HG03432 (cell line): Measurements from ENCODE around the gene TRABD.
"Not testable (repeated sequence)": the region's sequence is repeated elsewhere in the genome, so short reads cannot be mapped to it uniquely, and the experiment has no call there.

Experiments
- ATAC-seq: cut with Tn5 transposase; IDR thresholded peaks from one replicate; pipeline ENCODE4 v1.9.1; 2021; ENCODE audit warnings: mild to moderate bottlenecking, moderate library complexity; ENCODE audit not compliant: unreplicated experiment

Gene TRABD, protein sequence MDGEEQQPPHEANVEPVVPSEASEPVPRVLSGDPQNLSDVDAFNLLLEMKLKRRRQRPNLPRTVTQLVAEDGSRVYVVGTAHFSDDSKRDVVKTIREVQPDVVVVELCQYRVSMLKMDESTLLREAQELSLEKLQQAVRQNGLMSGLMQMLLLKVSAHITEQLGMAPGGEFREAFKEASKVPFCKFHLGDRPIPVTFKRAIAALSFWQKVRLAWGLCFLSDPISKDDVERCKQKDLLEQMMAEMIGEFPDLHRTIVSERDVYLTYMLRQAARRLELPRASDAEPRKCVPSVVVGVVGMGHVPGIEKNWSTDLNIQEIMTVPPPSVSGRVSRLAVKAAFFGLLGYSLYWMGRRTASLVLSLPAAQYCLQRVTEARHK

DNA sequence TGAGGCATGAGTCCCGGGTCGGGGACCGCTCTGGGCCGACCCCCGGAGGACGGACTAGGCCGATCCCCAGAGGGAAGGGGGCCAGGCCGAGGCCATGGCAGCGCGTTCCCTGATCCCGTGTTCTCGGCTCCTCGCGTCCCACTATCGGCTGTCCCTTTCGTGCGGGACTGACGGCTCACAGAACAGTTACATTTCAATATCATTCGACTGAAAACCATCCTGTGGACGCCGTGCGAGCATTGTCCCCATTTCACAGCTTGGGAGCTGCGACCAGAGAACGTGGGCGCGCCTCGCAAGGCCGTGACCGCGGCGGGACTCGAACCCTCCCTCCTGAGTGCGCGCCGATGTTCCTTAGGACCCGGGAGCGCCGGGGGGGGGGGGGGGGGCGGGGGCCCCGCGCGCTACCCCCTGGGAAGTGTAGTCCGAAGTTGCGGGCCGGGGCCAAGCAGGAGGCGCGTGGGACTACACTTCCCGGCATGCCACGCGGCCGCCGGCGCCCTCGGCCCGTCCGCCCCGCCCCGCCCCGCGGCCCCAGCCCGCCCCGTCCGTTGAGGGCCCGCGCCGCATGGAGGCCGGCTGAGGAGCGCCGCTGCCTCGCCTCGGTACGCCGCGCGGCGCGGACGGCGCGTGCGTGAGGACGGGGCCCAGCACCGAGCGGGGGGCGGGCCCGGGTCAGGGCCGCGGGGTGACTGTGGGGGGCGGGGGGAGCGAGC, at the start of gene TRABD:
TRABD (plus strand) TSS at position 539 of the 713 bp plus-strand sequence. CDS start 7,148 bp downstream, outside the sequence.
- peak; percentile 34 for ATAC-seq

DNA sequence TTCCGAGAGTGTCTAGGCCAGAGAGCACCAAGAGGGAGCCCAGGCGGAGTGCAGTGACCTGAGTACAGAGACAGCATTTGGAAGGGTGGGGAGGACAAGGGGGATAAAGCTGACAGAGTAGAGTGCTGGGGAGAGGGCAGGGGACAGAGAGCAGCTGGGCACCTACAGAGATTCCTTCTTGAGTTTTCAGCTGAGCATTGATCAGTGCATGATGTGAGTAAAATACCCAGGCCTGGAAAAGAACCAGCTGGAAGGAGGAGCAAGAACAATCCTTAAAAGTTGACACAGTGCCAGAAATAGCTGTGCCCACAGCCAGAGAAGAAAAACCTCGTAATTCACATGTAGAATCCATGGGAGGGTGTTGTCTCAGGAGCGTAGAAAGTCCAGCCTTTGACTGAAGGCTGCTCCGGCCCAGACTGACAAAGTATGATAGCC, 49.1 kb upstream of the TRABD start:
- ATAC-seq, result no peak

DNA sequence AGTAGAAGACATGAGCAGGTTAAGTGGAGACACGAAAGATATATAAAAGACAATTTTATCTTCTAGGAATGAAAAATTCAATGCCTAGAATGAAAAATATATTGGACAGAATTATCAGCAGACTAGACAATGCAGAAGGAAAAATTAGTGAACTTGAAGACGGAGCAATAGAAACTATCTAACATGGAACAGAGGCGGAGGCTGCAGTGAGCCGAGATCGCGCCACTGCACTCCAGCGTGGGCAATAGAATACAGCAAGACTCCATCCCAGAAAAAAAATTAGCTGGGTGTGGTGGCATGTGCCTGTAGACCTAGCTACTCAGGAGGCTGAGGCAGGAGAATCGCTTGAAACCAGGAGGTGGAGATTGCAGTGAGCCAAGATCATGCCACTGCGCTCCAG, 48.4 kb upstream of the TRABD start:
- ATAC-seq, result not testable (repeated sequence)

DNA sequence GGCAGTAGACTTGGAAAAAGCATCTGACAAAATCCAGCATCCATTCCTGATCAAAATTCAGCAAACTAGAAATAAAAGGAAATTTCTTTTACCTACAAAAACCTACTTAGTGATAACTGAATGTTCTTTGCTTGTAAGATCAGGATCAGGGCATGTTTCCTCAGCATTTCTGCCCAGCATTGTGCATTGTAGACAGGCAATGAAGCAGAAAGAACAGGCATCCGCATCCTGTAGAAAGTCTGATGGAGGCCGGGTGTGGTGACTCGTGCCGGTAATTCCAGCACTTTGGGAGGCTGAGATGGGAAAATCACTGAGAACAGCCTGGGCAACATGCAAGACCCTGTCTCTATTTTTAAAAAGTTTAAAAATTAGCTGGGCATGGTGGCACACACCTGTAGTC, 47.7 kb upstream of the TRABD start:
- ATAC-seq, result no peak

DNA sequence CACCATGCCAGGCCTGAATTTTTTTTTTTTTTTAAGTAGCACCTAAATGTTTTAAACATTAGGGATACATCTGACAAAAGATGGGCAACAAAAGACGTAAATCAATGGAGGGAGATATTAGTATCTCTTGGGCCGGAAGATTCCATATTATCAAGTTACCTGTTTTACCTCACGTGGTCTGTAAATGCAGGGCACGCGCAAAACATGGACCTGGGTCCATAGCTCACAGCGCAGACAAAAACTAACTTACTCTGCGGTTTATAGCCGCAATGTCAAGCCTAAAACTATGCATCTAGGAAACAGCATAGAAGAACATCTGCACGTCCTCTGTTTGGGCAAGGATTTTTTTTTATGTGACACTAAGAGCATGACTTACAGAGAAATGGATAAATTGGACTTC, 46.7 kb upstream of the TRABD start:
- no peak for ATAC-seq

DNA sequence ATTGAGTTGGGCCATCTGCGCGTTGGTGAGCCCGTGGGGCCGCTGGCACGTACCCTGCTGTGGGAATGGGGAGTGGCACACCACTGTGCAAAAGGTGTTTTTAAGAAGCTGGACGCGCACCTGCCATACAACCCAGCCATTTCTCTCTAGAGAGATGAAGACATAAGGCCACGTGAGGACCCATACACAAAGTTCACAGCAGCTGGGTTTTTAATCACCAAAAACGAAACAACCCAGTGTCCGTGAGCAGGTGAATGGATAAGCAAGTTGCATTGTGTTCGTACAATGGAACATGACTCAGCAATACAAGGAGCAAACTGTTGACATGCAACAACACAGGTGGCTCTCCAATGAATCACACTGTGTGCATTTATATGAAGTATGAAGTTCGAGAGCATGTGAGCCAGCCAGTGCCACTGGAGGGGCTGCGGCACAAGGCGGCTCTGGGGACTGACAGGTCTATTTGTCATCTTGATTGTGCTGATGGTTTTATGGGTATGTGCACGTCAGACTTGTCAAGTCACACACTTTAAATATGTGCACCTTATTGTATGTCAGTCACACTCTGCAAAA, 45.8 kb upstream of the TRABD start:
- ATAC-seq, result no peak

DNA sequence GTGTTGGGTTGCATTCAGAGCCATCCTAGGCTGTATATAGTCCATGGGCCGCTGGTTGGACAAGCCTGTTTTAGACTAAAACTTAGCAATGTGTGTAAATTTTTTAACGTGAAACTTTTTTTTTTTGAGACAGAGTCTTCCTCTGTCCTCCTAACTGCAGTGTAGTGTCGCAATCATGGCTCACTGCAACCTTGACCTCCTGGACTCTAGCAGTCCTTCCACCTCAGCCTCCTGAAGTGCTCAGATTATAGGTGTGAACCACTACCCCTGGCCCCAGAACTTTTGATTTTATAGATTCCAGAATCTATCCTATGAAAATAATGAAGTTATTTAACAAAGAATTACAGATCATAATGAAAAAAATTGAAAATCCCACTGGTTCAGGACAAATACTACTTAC, 45.1 kb upstream of the TRABD start:
- ATAC-seq, result no peak

DNA sequence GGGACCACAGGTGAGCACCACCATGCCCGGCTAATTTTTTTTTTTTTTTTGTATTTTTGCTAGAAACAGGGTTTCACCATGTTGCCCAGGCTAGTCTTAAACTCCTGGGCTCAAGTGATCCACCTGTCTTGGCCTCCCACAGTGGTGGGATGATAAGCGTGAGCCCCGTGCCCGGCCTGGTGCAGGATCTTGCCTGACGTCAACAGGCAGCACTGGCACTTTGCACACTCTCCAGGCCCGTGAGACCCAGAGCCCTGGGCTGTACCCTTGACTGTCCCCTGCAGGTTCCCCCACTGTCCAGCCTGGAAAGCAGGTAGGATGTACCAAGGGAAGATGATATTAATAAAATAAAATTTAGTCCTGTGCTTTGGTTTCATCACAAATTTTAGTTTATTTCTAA, 44.3 kb upstream of the TRABD start:
- ATAC-seq, result no peak

DNA sequence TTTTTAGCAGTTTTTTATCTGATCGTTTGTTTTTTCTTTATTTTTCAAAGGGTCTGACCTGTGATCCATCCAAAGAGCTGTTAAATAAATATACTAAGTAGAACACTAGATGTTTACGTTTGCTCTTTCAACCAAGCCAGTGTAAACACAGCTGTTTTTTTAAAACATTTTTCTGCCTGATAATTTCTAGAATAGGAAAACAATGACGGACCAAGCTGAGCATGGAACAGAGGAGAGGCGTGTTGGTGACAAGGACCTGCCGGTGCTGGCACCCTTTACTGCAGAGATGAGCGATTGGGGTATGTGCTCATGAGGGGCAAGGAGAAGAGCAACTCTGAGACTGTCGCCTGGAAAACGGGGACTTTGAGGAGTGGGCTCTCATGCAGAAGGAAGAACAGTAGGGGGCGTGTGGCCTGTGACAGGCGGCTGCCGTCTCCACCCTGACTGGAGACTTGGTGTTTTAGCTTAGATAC, 43.8 kb upstream of the TRABD start:
- ATAC-seq, result no peak

DNA sequence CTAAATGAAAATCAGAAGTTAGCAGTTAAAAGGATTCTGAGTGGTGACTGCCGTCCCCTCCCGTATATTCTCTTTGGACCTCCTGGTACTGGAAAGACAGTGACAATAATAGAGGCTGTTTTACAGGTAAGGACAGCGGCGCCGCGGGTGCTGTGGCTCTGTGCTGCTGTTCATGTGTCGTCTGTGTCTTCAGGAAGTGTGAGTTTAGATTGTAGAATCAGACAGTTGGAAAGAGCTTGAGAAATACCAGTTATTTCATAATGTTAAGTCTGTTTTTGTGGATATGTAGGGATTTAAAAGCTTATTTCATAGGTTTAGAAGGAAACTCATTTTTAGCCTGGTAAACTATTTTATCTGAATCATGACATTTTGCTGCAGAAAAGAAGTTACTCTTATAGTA, 42.6 kb upstream of the TRABD start:
- no peak for ATAC-seq

DNA sequence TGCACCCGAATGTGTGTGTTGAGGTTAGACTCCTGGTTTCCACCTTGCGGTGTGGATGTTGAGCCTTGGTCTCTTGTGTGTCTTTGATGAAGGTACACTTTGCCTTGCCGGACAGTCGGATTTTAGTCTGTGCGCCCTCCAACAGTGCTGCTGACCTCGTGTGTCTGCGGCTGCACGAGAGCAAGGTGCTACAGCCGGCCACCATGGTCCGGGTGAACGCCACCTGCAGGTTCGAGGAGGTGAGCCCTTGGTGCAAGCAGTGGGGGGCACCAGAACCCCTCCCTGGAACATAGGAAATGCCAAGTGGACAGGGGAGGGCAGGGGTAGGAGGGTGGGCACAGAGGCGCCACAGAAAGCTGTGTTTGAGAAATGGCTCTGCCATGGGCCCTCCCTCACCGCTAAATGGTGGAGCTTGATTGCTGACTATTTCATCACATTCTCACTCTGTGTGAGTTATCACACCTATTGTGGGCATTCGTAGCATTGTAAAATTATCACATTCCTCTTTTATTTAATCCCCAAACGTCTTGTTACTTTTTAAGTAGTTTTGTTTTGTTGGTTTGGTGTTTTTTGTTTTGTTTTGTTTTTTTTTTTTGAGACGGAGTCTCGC, 41.6 kb upstream of the TRABD start:
- ATAC-seq, result no peak

DNA sequence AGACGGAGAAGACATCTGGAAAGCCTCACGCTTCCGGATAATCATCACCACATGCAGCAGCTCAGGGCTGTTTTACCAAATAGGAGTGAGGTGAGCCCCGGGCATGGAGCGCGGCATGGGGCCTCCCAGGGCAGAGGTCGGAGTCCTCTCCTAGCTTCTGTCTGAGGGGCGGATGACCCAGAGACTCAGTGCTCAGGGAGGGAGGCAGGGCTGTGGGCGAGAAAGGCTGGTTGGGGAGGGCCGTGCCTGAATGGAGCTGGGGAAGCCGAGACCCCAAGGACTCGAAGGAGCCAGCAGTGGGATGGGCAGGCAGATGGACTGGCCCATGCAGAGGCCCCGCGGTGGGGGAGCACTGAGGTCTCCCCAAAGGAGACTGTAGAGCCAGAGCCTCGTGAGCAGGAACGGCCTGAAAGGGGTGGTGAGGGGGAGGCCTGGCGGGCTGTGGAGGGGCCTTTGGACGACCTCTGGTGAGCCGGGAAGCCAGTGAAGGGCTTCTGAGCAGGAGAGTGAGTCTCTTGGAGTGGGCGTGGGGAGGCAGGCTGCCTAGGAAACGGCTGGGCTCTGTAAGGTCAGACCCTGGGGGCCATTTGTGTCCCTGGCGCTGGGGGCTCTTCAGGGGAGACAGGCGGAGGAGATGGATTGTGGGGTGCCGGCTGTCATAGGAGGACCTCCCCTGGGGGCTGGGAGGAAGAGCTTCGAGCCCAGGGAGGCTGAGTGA, 39.8 kb upstream of the TRABD start:
- ATAC-seq, result no peak

DNA sequence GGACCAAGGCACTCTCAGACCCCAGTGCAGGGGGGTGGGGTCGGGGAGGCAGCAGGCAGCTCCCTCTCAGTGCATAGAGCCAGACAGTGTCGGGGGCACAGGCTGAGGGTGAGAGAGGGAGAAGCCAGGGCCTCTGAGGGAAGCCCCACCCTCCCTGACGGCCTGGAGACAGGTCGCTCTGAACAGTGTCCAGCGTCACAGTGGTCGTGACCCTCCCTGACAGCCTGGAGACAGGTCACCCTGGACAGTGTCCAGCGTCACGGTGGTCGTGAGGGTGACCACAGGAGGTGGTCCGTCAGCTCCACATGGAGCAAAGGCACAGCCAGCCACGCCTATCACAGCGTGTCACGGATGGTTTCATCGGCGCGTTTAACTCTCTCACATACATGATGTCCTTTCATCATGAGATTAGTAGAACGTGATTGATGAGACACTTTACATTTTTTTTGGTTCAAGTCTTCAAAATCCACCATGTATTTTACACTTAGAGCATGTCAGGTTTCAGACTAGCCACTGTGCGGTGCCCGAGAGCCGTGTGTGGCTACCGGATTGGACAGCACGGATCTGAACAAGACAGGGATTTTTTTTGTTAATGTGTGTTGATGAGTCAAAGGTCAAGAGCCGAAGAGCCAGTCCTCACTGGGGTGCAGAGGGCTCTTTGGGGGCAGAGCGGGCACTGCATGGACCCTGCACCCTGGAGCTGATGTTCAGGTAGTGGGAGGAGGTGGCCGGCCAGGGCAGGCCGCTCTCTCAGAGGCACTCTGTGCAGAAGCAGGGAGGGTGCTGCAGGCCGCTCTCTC, 39.1 kb upstream of the TRABD start:
- ATAC-seq, result no peak

DNA sequence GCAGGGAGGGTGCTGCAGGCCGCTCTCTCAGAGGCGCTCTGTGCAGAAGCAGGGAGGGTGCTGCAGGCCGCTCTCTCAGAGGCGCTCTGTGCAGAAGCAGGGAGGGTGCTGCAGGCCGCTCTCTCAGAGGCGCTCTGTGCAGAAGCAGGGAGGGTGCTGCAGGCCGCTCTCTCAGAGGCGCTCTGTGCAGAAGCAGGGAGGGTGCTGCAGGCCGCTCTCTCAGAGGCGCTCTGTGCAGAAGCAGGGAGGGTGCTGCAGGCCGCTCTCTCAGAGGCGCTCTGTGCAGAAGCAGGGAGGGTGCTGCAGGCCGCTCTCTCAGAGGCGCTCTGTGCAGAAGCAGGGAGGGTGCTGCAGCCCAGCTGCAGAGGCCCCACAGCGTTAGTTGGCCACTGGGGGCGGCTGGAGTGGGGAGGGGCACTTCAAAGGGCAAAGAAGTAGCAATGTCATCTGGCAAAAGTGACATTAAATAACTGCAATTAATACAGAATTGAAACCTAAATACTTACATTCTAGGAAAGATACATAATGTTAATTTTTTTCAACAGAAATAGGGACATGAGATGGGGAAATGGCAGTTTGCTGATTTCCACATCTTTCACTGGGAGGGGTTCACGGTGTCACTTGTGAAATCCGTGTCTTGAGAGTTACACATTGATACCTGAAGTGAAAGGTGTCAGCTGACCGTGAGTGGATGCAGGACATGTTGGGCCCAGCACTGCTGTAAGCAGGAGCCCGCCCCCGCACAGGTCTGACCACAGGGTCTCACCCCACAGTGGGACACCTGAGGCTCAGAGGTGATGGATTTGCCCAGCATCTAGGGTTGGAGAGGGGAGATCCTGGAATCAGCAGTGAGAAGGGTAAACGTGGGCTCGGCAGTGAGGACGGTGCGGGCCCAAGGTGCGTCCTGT, 38.2 kb upstream of the TRABD start:
- not testable (repeated sequence) for ATAC-seq

DNA sequence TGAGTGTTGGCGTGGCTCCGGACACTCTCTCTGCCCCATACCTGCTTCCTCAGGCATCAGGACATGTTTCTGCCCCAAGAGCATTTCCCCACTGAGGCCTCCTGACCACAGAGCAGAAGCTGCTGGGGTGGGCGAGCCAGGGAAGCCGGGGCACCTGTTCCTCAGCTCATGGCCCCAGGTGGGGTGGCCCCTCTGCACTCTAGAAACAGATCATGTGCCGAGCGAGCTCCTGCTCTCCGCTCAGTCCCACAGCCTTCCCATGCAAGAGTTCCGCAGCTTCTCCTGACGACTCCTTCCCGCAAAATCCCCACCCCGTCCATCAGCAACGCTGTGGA, 37.6 kb upstream of the TRABD start:
- ATAC-seq, result no peak

DNA sequence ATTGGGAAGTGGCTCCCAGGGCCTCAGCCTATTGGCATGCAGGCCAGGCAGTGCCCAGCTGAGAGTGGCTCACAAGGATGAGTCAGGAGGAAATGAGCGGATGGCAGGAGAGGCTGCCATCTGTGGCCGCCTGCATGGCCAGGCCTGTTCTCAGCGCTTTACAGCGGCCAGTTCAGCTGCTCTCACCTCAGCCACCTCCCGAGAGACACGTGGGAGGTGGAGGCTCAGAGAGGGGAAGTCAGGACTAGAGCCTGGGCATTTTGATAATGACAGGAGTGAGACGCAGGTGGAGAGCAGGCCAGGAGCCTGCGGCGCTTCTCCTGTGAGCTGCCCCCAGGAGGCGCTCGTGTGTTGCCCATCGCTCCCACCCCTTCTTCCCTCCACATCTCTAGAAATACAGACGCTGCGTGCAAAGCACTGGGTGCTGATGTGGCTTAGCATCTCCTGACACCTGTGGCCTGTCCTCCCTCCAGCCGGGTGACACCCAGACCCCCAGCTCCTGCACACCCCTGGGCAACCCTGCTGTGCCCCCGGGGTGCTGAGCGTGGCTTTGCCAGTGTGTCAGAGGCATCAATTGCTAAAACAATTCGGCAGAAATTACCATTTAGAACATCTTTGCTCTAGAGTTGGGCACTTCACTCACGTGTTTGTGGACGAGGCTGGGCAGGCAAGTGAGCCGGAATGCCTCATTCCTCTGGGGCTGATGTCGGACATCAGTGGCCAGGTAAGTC, 36.6 kb upstream of the TRABD start:
- ATAC-seq, result no peak

DNA sequence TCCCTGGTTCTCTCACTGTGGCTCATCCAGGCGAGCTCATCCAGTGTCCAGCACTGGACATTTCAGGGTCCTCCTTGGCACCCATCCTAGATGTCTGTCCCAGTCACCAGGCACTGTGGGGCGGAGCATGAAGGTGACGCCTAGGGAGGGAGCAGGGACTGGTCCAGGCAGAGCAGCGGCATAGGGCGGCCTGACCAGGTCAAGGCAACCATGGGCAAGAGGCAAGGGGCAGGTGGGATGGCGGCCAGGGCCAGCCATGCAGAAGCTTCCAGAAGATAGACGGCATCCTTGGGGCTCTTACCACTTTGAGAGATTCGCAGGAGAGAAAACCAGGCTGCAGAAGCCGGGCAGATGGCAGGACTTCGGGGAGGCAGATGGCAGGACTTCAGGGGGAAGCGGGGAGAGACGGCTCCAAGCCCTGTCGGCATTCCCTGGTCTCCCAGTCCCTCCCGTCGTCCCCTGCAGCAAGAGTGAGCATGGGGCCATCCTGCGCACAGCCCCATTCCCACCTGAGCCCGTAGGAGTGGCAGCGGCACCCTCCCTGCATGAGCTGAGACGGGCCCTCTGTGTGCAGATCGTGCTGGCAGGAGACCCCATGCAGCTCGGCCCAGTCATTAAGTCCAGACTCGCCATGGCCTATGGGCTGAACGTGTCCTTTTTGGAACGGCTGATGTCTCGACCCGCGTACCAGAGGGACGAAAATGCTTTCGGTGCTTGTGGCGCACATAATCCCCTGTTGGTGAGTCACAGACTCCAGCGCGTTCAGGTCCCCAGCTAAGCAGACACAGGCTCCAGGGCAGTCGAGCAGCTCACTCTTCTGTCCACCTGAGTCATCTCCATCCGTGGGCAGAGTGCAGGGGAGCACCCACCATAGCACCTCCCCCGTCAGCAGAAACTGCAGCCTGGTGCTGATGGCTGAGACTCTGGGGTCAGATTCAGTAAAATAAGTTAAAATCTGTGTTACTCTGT, 35.3 kb upstream of the TRABD start:
- ATAC-seq, result no peak
